GM18868 (cell line): ENCODE measurements around the gene FOXE1.

Experiments used
- ATAC-seq: cut with Tn5 transposase; IDR thresholded peaks from one replicate; pipeline ENCODE4 v1.9.1; 2021; ENCODE audit warnings: mild to moderate bottlenecking, moderate library complexity; ENCODE audit not compliant: unreplicated experiment

Gene FOXE1

DNA sequence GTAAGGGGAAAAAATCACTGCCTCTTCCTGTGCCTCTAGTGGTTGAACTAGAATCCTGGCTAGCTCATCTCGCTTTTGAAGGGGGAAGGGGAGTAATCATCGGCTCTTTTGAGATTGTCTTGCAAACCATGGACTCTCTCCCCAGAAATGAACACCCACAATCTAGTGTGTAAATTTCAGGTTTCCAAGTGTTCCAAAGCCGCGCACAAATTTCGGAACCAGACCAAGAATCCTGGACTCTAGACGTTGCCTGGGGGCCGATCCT is 4.9 kb upstream of the FOXE1 start:
- no peak for ATAC-seq

DNA sequence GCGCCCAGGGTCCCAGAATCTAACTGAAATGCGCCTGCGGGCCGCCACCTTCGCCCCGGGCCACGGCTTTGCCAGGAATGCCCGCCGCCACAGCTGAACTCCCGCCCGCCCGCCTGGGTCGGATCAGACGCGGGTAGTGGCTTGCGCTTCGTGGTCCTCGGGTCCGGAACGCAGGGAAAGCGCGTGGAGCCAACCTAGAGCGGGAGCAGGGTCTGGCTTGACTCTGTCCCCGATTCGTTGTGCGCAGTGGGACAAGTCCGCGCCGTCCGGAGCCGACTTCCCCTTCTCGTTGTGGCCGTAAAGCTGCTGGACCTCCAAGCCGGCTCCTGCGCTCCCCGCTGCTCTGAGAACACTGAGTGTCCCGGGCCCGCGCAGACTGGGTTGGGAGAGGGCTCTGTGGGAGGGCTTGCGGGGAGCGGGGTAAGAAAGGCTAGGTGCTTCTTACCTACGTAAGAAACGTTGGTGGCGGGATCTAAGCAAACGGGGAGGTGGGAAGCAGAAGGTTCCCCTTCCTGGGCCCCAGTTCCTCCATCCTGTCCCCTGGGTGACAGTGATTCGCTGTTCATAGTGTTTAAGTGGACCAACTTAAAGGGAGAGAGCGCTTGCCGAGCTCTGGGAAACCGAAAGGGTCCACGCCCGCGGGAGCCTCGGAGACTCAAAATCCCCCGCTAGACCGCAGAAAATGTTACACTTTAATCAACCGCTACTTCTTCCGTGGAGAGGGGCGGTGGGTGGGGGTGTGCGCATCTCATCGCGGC is 4.4 kb upstream of the FOXE1 start:
- no peak for ATAC-seq

DNA sequence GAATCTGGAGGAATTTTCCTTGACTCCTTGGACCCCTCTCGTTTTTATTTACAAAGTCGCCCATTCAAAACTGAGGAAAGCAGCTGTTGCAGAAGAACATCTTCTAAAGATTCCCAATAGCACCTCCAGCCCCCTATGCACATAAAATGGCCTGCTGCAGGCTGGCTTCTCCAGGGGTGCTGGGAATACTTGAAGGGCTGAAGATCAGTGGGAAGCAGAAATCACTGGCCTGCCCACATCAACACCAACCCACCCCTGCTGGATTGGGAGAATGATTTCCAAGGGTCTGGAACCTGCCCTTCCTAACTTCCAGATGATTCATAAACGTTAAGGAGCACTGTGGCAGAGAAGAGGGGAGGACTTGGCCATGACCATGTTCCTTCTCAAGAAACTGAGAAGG is 3.0 kb upstream of the FOXE1 start:
- no peak for ATAC-seq

DNA sequence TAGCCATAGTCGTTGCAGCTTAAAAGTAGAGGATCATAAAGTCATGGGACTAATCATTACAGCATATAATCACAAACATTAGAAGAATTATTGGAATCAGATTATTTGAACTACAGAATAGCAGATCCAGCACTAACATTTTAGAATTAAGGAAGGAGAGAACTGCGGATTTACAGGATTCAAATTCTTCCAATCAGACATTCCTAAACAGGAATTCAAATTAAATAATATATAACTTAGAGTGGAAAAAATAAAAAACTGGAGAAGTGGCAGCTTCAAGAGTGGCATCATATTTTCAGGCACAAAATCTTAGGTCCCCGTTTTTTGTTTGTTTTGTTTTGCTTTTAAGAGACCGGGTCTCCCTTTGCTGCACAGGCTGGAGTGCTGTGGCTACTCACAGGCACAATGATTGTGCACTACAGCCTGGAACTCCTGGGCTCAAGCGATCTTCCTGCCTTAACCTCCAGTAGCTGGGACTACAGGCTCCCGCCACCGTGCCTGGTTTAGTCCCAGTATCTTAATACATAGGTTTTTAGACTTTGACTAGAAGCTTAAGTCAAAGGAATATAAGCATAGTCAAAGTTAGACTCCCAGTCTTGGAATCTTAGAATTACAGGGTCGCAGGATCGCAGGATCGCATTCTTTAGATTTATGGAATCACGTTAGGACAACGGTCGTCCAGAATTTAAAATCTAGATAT is 2.1 kb upstream of the FOXE1 start:
- no peak for ATAC-seq

DNA sequence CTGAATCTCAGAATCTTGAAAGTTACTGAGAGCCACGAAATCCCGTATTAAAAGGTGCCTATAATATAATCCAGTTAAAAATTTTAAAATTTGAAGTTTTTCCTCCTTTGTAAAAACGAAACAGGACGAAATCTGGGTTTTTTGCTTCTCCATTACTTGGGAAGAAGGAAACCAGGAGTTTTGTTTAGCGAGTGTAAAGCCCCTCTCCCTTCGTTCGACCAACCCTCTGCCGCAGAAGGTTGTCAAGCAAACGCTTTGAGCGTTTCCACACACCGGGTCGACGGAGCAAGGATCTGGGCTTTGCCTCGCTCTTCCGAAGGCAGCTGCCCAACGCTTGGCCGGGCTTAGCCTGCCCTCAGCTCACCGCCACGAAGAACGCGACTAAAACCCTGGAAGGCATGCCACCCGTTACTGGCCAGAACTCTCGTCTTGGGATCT is 1.6 kb upstream of the FOXE1 start:
- no peak for ATAC-seq

DNA sequence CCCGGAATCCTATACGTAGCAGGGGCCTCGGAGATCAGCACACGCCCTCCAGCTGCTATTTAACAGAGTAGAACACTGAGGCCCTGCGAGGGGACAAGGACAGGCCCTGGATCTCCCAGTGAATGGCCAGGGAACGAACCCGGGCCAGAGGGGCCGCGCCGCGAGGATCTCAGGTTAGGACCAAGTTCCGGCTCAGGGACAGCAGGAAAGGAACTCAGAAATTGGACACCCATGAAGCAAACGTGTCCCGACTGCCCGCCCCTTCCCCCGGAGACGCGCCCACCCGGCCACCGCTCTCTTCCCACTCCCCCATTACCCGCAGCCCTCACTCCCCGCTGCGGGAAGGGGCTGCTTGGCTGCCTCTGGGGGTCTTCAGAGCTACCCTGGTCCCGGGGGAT is 1.0 kb upstream of the FOXE1 start:
- no peak for ATAC-seq

DNA sequence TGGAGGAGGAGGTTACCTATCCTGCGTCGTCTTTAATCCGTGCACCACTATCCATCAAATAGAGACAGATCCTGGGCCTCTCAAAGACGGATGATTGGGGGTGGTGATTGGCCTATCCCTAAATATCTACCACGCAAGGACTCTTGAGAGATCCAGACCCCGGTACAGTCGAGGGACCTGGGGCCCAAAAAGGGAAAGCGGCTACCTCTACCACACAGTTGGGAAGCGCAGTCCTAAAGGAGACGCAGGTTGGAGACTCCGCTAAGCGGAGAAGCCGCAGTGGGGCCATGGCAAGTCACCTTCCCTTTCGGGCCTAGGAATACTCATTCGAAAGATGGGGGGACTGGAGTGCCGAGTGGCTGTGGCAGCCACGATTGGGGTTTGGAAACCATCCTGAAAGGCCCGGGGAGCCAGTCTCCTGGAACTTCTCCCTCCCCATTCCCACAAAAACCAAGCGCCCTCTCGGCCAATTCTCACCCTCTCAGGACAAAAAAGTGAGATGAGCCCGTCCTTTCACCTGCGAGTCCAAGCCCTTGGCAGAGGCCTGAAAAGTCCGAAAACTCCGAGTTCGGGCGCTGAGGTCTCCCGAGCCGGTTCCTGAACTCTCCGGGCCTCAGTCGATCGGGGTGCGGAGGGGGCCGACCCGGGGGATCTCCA is 499 bp upstream of the FOXE1 start:
- ATAC-seq: no peak

DNA sequence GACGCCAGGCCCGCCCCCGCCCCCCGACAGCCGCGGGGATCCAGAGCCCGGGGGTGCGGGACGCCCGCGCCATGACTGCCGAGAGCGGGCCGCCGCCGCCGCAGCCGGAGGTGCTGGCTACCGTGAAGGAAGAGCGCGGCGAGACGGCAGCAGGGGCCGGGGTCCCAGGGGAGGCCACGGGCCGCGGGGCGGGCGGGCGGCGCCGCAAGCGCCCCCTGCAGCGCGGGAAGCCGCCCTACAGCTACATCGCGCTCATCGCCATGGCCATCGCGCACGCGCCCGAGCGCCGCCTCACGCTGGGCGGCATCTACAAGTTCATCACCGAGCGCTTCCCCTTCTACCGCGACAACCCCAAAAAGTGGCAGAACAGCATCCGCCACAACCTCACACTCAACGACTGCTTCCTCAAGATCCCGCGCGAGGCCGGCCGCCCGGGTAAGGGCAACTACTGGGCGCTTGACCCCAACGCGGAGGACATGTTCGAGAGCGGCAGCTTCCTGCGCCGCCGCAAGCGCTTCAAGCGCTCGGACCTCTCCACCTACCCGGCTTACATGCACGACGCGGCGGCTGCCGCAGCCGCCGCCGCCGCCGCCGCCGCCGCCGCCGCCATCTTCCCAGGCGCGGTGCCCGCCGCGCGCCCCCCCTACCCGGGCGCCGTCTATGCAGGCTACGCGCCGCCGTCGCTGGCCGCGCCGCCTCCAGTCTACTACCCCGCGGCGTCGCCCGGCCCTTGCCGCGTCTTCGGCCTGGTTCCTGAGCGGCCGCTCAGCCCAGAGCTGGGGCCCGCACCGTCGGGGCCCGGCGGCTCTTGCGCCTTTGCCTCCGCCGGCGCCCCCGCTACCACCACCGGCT is 1.0 kb downstream of the FOXE1 start:
- no peak for ATAC-seq

DNA sequence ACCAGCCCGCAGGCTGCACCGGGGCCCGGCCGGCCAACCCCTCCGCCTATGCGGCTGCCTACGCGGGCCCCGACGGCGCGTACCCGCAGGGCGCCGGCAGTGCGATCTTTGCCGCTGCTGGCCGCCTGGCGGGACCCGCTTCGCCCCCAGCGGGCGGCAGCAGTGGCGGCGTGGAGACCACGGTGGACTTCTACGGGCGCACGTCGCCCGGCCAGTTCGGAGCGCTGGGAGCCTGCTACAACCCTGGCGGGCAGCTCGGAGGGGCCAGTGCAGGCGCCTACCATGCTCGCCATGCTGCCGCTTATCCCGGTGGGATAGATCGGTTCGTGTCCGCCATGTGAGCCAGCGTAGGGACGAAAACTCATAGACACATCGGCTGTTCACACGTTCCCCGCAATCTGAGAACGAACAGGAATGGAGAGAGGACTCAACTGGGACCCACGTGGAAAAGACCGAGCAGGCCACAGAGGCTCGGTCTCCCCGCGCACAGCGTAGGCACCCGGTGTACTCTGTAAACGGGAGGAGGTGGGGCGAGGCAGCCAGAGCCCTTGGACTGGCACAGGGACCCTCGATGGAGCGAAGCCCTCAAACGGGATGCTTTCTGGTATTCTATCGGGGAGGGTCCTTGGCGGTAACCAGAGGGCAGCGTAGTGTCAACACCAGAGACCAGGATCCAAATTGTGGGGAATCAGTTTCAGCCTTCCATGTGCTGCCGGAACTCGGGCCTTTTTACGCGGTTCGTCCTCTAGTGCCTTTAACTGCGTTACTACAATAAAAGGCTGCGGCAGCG is 1.9 kb downstream of the FOXE1 start:
- no peak for ATAC-seq

DNA sequence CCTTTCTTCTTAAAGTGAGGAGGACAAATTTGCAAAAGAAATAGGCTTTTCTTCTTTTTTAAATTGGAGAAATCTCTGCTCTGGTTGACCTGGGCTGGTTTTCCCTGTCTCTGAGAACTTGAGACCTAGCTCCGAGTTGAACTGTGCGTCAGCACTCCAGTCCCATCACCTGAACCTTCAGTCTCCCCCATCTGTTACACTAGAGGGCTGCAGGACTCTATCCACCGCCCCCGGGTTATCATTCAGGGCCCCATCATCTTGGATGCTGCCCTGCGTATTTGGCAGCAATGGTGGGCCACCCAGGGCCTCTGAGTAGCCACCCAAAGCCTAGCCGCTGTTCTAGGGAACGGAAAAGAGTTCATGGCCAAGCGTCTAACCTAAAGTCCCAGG is 2.5 kb downstream of the FOXE1 start:
- ATAC-seq: no peak

DNA sequence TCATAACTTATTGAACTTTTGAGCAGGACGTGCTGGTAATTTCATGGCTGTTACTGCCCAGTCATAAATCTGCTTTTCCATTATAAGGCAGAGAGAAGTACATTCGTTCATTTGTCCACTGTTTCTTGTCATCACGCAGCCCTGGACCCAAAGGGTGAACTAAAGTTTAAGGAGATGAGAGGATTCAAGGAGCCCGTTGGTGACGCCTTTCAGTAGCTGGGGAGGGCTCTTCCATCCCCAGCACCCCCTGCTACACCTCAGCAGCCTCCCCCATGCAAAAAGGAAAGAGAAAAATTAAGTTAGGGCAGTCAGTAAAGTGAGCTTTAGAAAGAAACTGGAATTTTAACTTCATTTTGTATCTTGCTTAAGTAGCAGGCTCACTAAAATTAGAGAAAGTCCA is 2.9 kb downstream of the FOXE1 start:
- no peak for ATAC-seq

DNA sequence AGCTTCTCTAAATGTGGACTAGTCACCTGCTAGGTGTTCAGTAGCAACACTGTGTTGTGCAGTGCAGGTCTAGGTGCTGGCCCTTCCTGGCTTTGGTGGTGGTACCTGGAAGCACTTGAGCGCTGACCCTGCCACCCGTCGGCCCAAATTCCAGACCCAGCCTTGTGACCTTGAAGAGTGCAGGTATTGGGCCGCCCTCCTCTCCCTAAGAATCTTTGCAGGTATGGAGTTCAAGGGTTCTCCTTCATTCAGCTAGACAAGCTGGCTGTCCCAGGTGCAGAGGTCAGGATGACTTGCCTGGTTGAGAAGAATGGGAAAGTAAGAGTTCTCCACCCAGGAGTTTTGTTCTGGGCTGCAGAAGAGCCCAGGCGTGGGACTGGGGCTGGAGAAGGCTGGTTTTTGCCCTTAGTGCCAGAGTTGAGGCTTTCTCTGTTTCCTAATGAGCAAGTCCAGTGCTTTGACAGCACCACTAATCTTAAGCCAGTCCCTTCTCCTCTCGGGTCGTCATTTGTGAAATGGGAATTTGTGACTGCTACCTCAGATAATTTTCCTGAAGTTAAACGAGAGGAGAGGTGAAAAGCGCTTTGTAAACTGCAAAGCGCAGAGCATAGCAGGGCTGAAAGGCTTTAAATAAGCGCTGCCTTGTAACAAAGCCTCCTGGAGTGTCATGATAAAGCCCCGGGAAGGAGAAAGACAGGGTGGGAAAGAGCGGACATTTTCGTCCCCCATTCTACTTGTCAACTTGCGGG is 4.0 kb downstream of the FOXE1 start:
- ATAC-seq: no peak

DNA sequence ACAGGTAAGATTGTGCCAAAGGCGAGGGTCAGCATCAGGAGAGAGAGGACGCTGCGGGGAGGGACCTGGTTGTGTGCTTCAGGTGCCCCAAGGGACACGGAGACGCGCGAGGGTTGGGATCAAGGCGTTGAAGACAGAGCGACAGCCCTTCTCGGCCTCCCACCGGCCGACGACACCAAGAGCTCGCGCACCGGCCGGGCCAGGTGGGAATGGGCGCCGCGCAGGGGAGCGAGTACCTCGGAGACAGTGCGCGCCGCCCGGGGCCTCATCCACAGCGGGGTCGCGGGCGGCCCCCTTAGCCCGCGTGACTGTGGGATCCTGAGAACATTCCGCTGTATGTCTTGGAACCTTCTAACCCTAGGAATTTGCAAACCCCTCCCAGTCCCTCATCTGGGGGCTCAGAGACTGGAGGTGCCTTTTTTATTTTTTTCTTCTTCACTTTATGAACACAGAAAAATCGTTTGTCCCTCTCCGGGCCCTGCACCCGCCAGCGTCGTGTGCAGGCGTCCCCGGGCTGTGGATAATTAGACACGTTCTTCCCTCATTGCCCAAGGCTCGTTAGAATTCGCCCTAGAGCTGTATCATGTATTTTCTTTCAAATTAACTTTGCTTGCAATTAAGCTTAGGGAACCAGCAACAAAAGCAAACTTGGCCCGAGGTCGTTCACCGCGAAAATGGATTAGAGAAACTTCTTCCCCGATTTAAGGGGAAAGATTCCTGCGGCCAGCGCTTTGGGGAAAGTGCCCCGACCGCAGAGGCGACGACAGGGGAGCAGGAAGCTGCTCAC is 4.8 kb downstream of the FOXE1 start:
- ATAC-seq: no peak

DNA sequence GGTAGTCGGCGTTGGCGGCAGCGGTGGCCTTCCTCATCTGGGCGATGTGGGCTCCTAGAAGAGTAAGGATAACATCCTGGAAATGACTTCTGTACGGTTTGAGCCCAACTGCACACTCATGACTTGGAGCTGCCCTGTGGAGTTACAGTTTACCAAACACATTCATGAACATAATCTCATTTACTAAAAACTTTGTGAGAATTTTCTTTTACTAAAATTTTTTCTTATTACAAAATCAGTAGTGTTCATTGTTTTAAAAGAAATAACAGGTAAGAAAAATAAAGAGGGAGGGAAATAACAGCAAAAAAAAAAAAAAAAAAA is 5.3 kb downstream of the FOXE1 start:
- ATAC-seq: no peak

DNA sequence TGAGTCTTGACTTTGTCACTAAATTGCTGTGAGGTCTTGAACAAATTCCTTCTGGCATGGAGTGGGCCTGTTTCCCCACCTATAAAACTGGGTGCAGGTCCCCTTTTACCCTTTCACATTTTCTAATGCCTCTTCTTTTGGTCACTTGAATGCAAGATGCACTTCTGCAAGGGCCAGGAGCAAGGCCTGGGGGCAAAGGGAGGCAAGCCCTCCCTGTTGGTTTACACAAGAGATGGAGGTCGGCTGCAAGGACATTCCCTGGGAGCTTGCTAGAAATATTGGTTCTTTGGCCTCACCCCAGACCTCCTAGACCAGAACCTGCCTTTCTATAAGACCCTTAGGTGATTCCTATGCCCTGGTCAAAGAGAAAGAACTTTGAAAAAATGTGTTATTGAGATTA is 5.8 kb downstream of the FOXE1 start:
- no peak for ATAC-seq

DNA sequence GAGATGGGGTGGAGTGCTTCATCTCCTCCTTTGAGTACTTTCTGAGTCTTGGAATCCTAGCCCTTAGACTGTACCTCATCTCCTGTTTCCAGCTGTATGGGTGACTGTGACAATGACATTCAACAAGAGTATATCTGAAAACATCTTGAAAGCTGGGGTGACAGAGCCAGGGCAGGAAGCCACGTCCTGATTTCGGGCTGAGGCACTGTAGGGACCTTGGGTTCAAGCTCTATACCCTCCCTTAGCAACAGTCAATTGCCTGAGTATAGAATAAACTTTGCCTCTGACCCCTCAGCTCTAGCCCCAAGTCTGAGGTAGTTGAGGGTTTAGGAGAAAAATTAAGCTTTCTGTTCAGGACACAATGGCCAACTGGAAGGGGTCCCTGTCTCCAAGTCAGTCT is 6.3 kb downstream of the FOXE1 start:
- no peak for ATAC-seq

DNA sequence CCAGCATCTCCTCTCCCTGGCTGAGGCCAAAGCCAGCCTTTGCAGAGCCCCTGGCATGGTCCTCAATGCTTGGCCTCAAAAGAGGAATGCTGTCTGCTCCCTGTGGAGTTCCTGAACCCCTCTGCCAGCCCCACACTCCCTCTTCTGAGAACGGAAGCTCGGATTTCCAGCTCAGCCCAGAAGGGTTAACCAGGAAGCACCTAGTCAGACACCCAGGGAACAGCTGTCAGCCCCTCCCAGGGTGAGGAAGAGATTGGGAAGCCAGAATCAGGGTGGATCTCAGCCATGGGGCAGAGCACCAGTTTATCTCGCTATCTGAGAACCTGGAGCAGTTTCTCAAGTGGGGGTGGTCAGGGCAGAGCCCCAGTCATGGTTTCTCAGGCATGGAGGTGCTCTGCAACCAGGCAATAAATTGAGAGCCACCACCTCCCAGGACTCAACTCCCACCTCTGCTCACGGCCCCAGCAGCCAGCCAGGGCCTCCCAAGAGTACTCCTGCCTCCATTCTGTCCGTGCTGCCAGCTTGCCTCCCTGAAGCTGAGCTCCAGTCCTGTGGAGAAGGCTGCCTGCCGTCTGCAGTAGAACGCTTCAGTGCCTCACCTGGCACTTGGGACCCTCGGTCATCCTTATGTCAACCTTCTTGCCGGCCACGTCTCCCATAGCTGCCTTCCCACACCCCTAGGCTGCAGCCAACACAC is 7.6 kb downstream of the FOXE1 start:
- no peak for ATAC-seq

DNA sequence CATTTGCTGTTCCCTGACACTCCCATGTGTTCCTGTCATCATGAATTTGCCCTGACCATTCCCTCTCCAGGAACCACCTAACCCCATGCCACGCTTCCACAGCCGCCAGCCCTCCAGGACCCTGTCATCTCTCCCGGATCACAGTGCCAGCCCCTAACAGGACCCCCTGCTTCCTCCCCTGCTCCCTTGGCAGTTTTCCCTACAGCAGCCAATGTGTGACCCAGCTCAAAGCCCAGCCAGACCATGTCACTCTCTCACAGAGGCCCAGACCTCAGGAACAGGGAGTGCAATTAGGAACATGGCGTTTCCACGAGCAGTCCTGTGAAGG is 8.1 kb downstream of the FOXE1 start:
- no peak for ATAC-seq

DNA sequence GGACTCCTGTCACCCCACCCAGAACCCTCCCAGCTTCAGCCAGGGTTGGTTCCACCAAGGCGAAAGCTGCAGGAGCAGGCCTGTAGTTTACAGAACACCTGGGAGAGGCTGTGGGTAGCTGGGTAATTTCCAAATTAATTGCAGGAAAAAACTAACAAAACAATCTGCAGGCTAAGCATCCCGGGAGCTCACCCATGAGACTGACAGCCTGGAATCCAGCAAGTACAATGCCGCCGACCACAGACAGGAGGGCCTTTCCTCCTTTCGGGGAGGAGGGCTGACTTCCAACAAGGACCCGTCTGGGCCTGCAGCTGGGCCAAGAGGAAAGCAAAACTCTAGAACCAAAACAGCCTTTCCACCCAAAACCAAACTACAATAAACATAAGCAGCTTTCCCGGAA is 10.3 kb downstream of the FOXE1 start:
- ATAC-seq: no peak
